AG04450 (cell line): ENCODE measurements around the gene OR1S1. TPM values are rescaled to one million over a fixed set of nuclear protein-coding genes. Genes with fewer than 3 reads are reported as not detected.

Source experiments
- CTCF ChIA-PET: fragments of 300-600, 350-600 bp; formaldehyde crosslinking; extraction: SDS; loops from one replicate; lab custom pipeline; 2022; ENCODE audit warnings: antibody characterized with exemption, inconsistent platforms; lab: Charles Lee
- POLR2A ChIA-PET: fragments of 350-600 bp; formaldehyde crosslinking; extraction: SDS; loops from one replicate; lab custom pipeline; 2021; ENCODE audit warnings: antibody characterized with exemption, inconsistent platforms; lab: Yijun Ruan, JAX
- DNase-seq: peaks from one replicate; pipeline ENCODE4 v3.0.0-alpha.2; 2011; ENCODE audit warnings: low read depth, low spot score
- H3K27ac ChIP-seq: one replicate; pipeline ENCODE4 v1.5.1; 2012; ENCODE audit warnings: low read depth, low read length, control low read depth
- H3K27me3 ChIP-seq: one replicate; pipeline ENCODE4 v1.6.0; 2012; ENCODE audit warnings: low read length; ENCODE audit not compliant: control insufficient read depth, insufficient read depth
- H3K4me3 ChIP-seq: 2 replicates; pipeline ENCODE4 v1.5.1; 2011; ENCODE audit warnings: mild to moderate bottlenecking, low read depth, low read length, control low read depth
- H3K9me3 ChIP-seq: 2 replicates; pipeline ENCODE4 v1.5.1; 2012; ENCODE audit warnings: low read length; ENCODE audit not compliant: control insufficient read depth, insufficient read depth
- polyA plus RNA-seq: library from polyadenylated mRNA; depleted of rRNA; stranded (reverse); fragments of >200 nt; gene quantifications from 2 replicates; pipeline ENCODE4 v1.2.3, GENCODE V29; 2011
- TF ChIP-seq, protein P1 (sequence below): IDR thresholded peaks from 2 replicates; pipeline ENCODE4 v1.5.1; 2011; ENCODE audit warnings: low read depth, low read length, control low read depth, inconsistent platforms

The OR1S1 gene
- polyA plus RNA-seq, 1 experiment, result not detected

DNA sequence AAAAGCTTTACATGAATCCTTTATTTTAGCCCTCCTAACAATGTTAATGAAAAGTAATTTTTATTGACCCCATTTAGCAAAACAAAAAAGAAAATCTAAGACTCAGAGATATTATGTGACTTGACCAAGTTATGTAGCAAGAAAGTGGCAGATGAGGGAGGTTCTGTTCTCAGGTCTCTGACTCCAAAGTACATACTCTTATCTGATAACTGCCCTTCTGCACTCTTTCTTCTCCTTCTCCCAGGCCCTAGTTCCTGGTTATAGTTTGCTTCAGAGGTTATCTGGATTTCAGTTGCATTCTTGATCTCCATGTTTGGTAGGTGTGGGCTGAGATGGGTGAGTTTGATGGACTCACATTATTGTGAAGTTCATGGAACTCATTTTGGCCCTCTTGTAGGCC is 19.1 kb upstream of the OR1S1 start:
- TF ChIP-seq, protein P1, sequence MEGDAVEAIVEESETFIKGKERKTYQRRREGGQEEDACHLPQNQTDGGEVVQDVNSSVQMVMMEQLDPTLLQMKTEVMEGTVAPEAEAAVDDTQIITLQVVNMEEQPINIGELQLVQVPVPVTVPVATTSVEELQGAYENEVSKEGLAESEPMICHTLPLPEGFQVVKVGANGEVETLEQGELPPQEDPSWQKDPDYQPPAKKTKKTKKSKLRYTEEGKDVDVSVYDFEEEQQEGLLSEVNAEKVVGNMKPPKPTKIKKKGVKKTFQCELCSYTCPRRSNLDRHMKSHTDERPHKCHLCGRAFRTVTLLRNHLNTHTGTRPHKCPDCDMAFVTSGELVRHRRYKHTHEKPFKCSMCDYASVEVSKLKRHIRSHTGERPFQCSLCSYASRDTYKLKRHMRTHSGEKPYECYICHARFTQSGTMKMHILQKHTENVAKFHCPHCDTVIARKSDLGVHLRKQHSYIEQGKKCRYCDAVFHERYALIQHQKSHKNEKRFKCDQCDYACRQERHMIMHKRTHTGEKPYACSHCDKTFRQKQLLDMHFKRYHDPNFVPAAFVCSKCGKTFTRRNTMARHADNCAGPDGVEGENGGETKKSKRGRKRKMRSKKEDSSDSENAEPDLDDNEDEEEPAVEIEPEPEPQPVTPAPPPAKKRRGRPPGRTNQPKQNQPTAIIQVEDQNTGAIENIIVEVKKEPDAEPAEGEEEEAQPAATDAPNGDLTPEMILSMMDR, result no peak
- no peak overlapping the region for H3K27ac ChIP-seq
- ChIA-PET POLR2A (no interaction called here), CTCF (no interaction called here)
- H3K9me3 ChIP-seq, result no peaks in the 10 kb centered on the region; the same call in 1 of the 2 replicates
- H3K27me3 ChIP-seq, result no peaks in the 10 kb centered on the region
- H3K4me3 ChIP-seq, result no peak overlapping the region
- no peak for DNase-seq

- Histone ChIP-seq H3K27me3 (no peaks in the 10 kb centered on the region), H3K9me3 (no peaks in the 10 kb centered on the region), H3K27ac (no peak overlapping the region), H3K4me3 (no peak overlapping the region)
- no peak for DNase-seq
- ChIA-PET CTCF (no interaction called here), POLR2A (no interaction called here)
- TF ChIP-seq, protein P1, result no peak
These were observed 16.6 kb upstream of the OR1S1 start for GRCh38 chr11:58195939-58196338.

DNA sequence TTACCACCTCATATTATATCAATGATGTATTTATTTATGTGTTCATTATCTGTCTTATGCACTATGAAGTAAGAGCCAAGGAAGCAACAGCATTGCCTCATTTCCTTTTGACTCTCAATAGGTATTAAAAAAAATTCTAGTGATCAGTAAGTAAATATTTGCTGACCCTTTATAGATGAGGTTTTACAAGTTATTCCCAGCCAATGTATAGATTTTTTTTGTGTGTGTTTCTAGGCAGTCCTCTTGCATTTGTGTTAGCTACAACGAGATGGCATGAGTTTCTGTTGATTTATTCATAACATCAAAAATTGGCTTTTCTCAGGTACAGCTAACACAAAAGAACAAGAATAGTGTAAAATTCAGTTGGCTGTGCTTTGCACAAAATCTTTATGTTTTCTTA is 13.2 kb upstream of the OR1S1 start:
- ChIA-PET POLR2A (no interaction called here), CTCF (interaction anchor here (1.3 kb wide), 1 partner anchor 87 kb away, joined by 3 read pairs; no protein-coding TSS in a partner anchor)
- TF ChIP-seq, protein P1, result no peak
- Histone ChIP-seq H3K4me3 (no peak overlapping the region), H3K9me3 (no peaks in the 10 kb centered on the region), H3K27ac (no peak overlapping the region), H3K27me3 (no peaks in the 10 kb centered on the region)
- no peak for DNase-seq

GRCh38 chr11:58204042-58204441 is 8.5 kb upstream of the OR1S1 start, which contains the start of gene OR1S2:
TSS of gene OR1S2 (minus strand) at chr11:58204142. CDS start at chr11:58204142, 0 bp downstream.
- ChIA-PET POLR2A (no interaction called here), CTCF (no interaction called here)
- TF ChIP-seq, protein P1, result no peak
- Histone ChIP-seq H3K9me3 (no peaks in the 10 kb centered on the region), H3K27me3 (no peaks in the 10 kb centered on the region), H3K27ac (no peak within 1 kb of the TSS), H3K4me3 (no peak within 1 kb of the TSS)
- no peak for DNase-seq

DNA sequence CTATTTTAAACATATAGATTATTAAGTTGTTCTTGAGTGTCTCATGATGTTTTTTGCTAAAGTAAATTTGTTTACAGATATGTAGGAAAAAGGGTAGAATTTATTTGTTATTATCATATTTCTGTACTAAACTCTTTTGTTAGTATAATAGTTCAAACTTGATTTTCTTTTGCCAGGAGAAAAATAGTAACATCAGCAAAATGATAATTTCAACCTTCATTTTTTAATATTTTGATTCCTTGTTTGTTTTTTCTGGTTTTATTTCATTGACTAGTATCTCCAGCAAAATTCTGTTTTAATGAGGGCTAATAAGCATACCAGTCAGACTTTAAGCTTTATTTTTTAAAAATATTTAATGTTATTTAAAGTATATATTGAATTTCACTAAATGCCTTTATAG is 4.0 kb downstream of the OR1S1 start:
- Histone ChIP-seq H3K27me3 (no peaks in the 10 kb centered on the region), H3K27ac (no peak overlapping the region), H3K9me3 (no peaks in the 10 kb centered on the region), H3K4me3 (no peak overlapping the region)
- ChIA-PET POLR2A (no interaction called here), CTCF (no interaction called here)
- TF ChIP-seq, protein P1, result no peak
- DNase-seq, result no peak
